Endothelial cell of umbilical vein (primary cell): Measurements from ENCODE around the gene THEM4. TPM values are rescaled to one million over a fixed set of nuclear protein-coding genes. Genes with fewer than 3 reads are reported as not detected.
A peak's percentile ranks its signal among the peaks of the same experiment; 100 is the strongest.

Source experiments
- BruUV-seq: library from RNA; stranded (reverse); fragments of 400-500 nt; replicated peaks from 2 replicates; lab custom pipeline; 2021; lab: Mats Ljungman, UMichigan
- CTCF ChIA-PET: fragments of 300-600, 350-600 bp; sonication (Branson Sonifier 250); formaldehyde crosslinking; loops from one replicate; lab custom pipeline; 2021; ENCODE audit warnings: antibody characterized with exemption, inconsistent platforms; lab: Charles Lee
- POLR2A ChIA-PET: fragments of 300-600, 350-600 bp; sonication (Branson Sonifier 250); formaldehyde crosslinking; loops from one replicate; lab custom pipeline; 2021; ENCODE audit warnings: antibody characterized with exemption, inconsistent platforms; lab: Charles Lee
- DNase-seq: peaks from one replicate; pipeline ENCODE4 v3.0.0-alpha.2; 2011; ENCODE audit warnings: low read depth, low spot score
- FAIRE-seq: peaks from 2 replicates; lab custom pipeline; 2011; peaks lifted over from hg19 to GRCh38; lab: Jason Lieb, UNC
- H2AFZ ChIP-seq: 2 replicates; pipeline ENCODE4 v1.6.0; 2012; ENCODE audit warnings: low read depth, low read length, control low read depth, inconsistent platforms
- H3K27ac ChIP-seq: 2 replicates; pipeline ENCODE4 v1.5.1; 2011; ENCODE audit warnings: low read depth, mild to moderate bottlenecking, control low read depth, low read length, moderate library complexity; ENCODE audit not compliant: insufficient read depth
- H3K27me3 ChIP-seq, 2 experiments: 2 replicates each; pipeline versions ENCODE4 v1.6.0 to v1.6.1; 2011; ENCODE audit warnings: low read length in 2 of 2, mixed read lengths in 1 of 2; ENCODE audit not compliant: control insufficient read depth in 2 of 2, insufficient read depth in 2 of 2
- H3K36me3 ChIP-seq, 2 experiments: 2 replicates in 1 of 2; 3 replicates in 1 of 2; pipeline ENCODE4 v1.5.1; 2011; ENCODE audit warnings: low read length in 2 of 2, mild to moderate bottlenecking in 1 of 2, moderate library complexity in 1 of 2; ENCODE audit not compliant: control insufficient read depth in 2 of 2, insufficient read depth in 2 of 2; ENCODE audit errors: extremely low read depth in 1 of 2
- H3K4me1 ChIP-seq: 3 replicates; pipeline ENCODE4 v1.5.1; 2011; ENCODE audit warnings: mild to moderate bottlenecking, low read length; ENCODE audit not compliant: control insufficient read depth, insufficient read depth; ENCODE audit errors: extremely low read depth
- H3K4me2 ChIP-seq: 2 replicates; pipeline ENCODE4 v1.6.1; 2011; ENCODE audit warnings: low read length, control low read depth, mixed read lengths; ENCODE audit not compliant: insufficient read depth
- H3K4me3 ChIP-seq, 3 experiments: fragments of 200-600 bp in 1 of 3; sonication (generic), shearing (Covaris generic) in 1 of 3; replicated peaks in 1 of 3; 2 replicates each; pipeline ENCODE4 v1.5.1; 2011 to 2016; ENCODE audit warnings: control low read depth in 3 of 3, low read length in 3 of 3, mild to moderate bottlenecking in 2 of 3, inconsistent platforms in 1 of 3, low read depth in 1 of 3, moderate library complexity in 1 of 3; ENCODE audit not compliant: insufficient read depth in 1 of 3
- H3K79me2 ChIP-seq: 2 replicates; pipeline ENCODE4 v1.6.0; 2012; ENCODE audit warnings: low read length, inconsistent platforms; ENCODE audit not compliant: control insufficient read depth, insufficient read depth
- H3K9ac ChIP-seq: replicated peaks from 2 replicates; pipeline ENCODE3; 2011; ENCODE audit warnings: low read length, control low read depth; ENCODE audit not compliant: insufficient read depth; ENCODE audit errors: extremely low read depth
- H3K9me1 ChIP-seq: replicated peaks from 3 replicates; pipeline ENCODE4 v1.6.0; 2011; ENCODE audit warnings: mild to moderate bottlenecking, low read length; ENCODE audit not compliant: control insufficient read depth, insufficient read depth; ENCODE audit errors: extremely low read depth
- H3K9me3 ChIP-seq: replicated peaks from 2 replicates; pipeline ENCODE4 v1.5.1; 2012; ENCODE audit warnings: low read length, inconsistent platforms; ENCODE audit not compliant: control insufficient read depth, insufficient read depth
- H4K20me1 ChIP-seq: replicated peaks from 2 replicates; pipeline ENCODE3; 2011; ENCODE audit warnings: mild to moderate bottlenecking, low read length; ENCODE audit not compliant: control insufficient read depth, insufficient read depth; ENCODE audit errors: extremely low read depth
- EZH2 ChIP-seq: IDR thresholded peaks from 2 replicates; pipeline ENCODE4 v1.6.1; 2012; ENCODE audit warnings: borderline replicate concordance, low read depth, mild to moderate bottlenecking, moderate library complexity, low read length, inconsistent platforms; ENCODE audit not compliant: severe bottlenecking
- FOS ChIP-seq: IDR thresholded peaks from 2 replicates; pipeline ENCODE4 v1.6.1; 2011; ENCODE audit warnings: mild to moderate bottlenecking, low read length, moderate library complexity, borderline replicate concordance; ENCODE audit not compliant: insufficient read depth
- GATA2 ChIP-seq: IDR thresholded peaks from 2 replicates; pipeline ENCODE4 v1.7.0; 2011; ENCODE audit warnings: low read depth, mild to moderate bottlenecking, moderate library complexity, mixed read lengths, low read length; ENCODE audit not compliant: insufficient read length, insufficient read depth
- JUN ChIP-seq: IDR thresholded peaks from 2 replicates; pipeline ENCODE4 v1.6.1; 2011; ENCODE audit warnings: borderline replicate concordance, low read depth; ENCODE audit not compliant: insufficient read length, insufficient read depth
- MYC ChIP-seq: IDR thresholded peaks from one replicate; pipeline ENCODE4 v1.6.1; 2011; ENCODE audit warnings: mild to moderate bottlenecking, low read depth, low read length
- POLR2A ChIP-seq: IDR thresholded peaks from 2 replicates; pipeline ENCODE4 v1.6.1; 2012; ENCODE audit warnings: low read depth, mild to moderate bottlenecking, control low read depth, low read length
- POLR2AphosphoS5 ChIP-seq: IDR thresholded peaks from 2 replicates; pipeline ENCODE4 v1.6.1; 2012; ENCODE audit warnings: low read depth, mild to moderate bottlenecking, control low read depth, low read length, moderate library complexity; ENCODE audit not compliant: insufficient read depth
- dilution Hi-C: fragments of 300-500 bp; cut with MboI; formaldehyde crosslinking; loops from one replicate; pipeline ENCODE4 v1.15.0; 2019; ENCODE audit warnings: low sequenced_read_pairs; ENCODE audit not compliant: extremely low pct_ligation_motif_present
- intact Hi-C: fragments of 100-400 bp; cut with micrococcal nuclease; formaldehyde crosslinking; loops from one replicate; pipeline ENCODE4 v1.10.0; 2022
- polyA plus RNA-seq, 4 experiments: library from polyadenylated mRNA; depleted of rRNA in 3 of 4; stranded (reverse) in 3 of 4; unstranded in 1 of 4; fragments of >200 nt; gene quantifications; 2 replicates each; pipeline versions ENCODE4 v1.2.1 to v1.2.3, GENCODE V29; 2011 to 2012; ENCODE audit warnings: missing spikeins in 1 of 4
- total RNA-seq: library from RNA; stranded (reverse); gene quantifications from 2 replicates; pipeline ENCODE4 v1.2.3, GENCODE V29; 2021
- TF ChIP-seq, protein P1 (sequence below), 2 donors: IDR thresholded peaks; 1 replicate in 1 of 2; 2 replicates in 1 of 2; pipeline ENCODE4 v1.5.1; 2011; ENCODE audit warnings: low read length in 2 of 2, mild to moderate bottlenecking in 2 of 2, moderate library complexity in 2 of 2, control low read depth in 1 of 2, inconsistent platforms in 1 of 2, low read depth in 1 of 2; ENCODE audit not compliant: insufficient read depth in 1 of 2; ENCODE audit errors: extremely low read depth in 1 of 2
- TF ChIP-seq, protein P2 (sequence below): IDR thresholded peaks from 2 replicates; pipeline ENCODE4 v1.6.1; 2011; ENCODE audit not compliant: insufficient read depth, insufficient read length

THEM4 gene
- total and polyA plus RNA-seq, 2 donors (not counting 3 experiments of a cell fraction or from before 2014, with no cell fraction given): 22.3 to 24.9 TPM

DNA sequence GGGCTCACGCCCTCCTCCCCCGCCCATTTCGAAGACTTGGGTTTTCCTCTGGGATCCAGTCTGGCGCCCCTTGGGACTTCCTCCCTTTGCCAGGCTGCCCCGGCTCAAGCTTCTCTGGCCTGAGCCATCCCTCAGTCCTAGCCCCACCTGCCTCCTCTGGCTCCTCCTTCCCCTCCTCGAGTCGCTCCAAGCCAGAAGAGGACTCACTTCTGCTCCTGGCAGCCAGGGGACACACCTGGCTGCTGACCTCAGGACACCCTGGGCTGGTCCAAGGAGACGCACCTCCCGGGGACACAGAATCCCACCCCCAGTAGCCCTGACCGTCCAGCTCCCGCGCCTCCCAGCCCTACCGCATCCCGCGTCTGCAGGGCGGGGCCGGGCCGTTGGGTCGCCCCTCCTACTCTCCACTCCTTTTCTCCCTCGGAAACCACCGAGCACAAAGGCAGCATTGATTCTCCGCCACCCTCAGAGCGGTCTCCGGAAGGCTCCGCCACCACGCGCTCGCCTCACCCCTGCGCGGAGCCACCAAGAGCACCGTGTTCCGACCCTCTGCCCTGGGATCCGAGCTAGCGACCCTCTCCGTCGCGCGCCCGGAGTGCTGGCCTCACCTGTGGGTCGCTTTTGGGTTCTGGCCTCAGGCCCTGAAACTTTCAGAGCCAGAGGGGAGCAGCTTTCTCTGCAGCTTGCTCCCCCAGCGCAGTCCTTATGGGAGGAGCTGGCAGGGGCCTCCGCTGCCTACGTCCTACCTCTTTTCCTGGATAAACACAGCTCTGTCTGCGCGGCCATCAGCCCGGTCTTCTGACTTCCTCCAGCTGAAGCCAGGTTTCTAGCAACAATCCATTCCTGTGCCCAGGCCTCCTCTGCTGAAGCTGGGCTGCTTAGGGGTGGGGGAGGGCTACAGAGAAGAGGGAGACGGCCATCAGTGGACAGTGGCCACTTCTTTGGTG lies 69.6 kb downstream of the THEM4 start, which contains the start of gene C2CD4D:
Gene C2CD4D (minus strand): TSS at position 364 of the 947 bp plus-strand sequence. CDS start 831 bp downstream, outside the sequence.
- no peak within 1 kb of the TSS for H3K9ac ChIP-seq
- peak within 1 kb of the TSS in 1 of 3 experiments; percentile 36 for H3K4me3 ChIP-seq
- peak within 1 kb of the TSS; percentile 78 for H2AFZ ChIP-seq
- H3K4me2 ChIP-seq: peak within 1 kb of the TSS; percentile 50
- DNase-seq (no peak), FAIRE-seq (no peak)
- H3K4me1 ChIP-seq: peaks cover 12% of the 10 kb centered on the region
- H3K36me3 ChIP-seq: no peaks in the 10 kb centered on the region
- no peak within 1 kb of the TSS for H3K27ac ChIP-seq
- H4K20me1 ChIP-seq: no peaks in the 10 kb centered on the region
- POLR2A ChIA-PET: no interaction called here
- H3K9me3 ChIP-seq: no peaks in the 10 kb centered on the region
- H3K27me3 ChIP-seq: peaks cover 7 to 12% of the 10 kb centered on the region in 2 experiments
- H3K9me1 ChIP-seq: no peaks in the 10 kb centered on the region
- dilution Hi-C loops: no loop called here
- CTCF ChIA-PET: no interaction called here
- intact Hi-C loops: loop anchor here (5.0 kb wide), 2 partner anchors 492 to 537 kb away; partner anchors contain the start of gene RFX5
- no peaks in the 10 kb centered on the region for H3K79me2 ChIP-seq
- BruUV-seq: no TSS peak
- no peak for TF ChIP-seq POLR2AphosphoS5
- TF ChIP-seq, protein P1, sequence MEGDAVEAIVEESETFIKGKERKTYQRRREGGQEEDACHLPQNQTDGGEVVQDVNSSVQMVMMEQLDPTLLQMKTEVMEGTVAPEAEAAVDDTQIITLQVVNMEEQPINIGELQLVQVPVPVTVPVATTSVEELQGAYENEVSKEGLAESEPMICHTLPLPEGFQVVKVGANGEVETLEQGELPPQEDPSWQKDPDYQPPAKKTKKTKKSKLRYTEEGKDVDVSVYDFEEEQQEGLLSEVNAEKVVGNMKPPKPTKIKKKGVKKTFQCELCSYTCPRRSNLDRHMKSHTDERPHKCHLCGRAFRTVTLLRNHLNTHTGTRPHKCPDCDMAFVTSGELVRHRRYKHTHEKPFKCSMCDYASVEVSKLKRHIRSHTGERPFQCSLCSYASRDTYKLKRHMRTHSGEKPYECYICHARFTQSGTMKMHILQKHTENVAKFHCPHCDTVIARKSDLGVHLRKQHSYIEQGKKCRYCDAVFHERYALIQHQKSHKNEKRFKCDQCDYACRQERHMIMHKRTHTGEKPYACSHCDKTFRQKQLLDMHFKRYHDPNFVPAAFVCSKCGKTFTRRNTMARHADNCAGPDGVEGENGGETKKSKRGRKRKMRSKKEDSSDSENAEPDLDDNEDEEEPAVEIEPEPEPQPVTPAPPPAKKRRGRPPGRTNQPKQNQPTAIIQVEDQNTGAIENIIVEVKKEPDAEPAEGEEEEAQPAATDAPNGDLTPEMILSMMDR (IDR thresholded peaks at IDR 0.05; ENCODE audit: extremely low read depth in 1 of 2, insufficient read depth in 1 of 2, low read depth in 1 of 2, low read length in 2 of 2): no peak
- TF ChIP-seq EZH2: no peak
- no peak for TF ChIP-seq GATA2
- TF ChIP-seq JUN: no peak
- TF ChIP-seq FOS: no peak
- no peak for TF ChIP-seq MYC
- TF ChIP-seq, protein P2, sequence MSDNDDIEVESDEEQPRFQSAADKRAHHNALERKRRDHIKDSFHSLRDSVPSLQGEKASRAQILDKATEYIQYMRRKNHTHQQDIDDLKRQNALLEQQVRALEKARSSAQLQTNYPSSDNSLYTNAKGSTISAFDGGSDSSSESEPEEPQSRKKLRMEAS: no peak
- TF ChIP-seq POLR2A: no peak
